Urinary bladder (tissue), 4 donors: Measurements from ENCODE around the gene SH2D5. TPM values are rescaled to one million over a fixed set of nuclear protein-coding genes. Genes with fewer than 3 reads are reported as not detected.
"Not testable (repeated sequence)": the region's sequence is repeated elsewhere in the genome, so short reads cannot be mapped to it uniquely, and the experiment has no call there.

Experiments used
- DNase-seq: peaks from one replicate; pipeline ENCODE4 v3.0.0-alpha.2; 2015; ENCODE audit errors: extremely low spot score
- H3K27ac ChIP-seq: one replicate; pipeline ENCODE4 v1.5.1; 2013; ENCODE audit warnings: low read depth, mild to moderate bottlenecking, moderate library complexity
- H3K36me3 ChIP-seq: one replicate; pipeline ENCODE4 v1.6.1; 2013; ENCODE audit warnings: mild to moderate bottlenecking, moderate library complexity; ENCODE audit not compliant: insufficient read depth
- H3K4me1 ChIP-seq: one replicate; pipeline ENCODE4 v1.6.1; 2013; ENCODE audit warnings: mild to moderate bottlenecking, moderate library complexity; ENCODE audit not compliant: insufficient read depth
- H3K4me3 ChIP-seq: one replicate; pipeline ENCODE4 v1.5.1; 2013; ENCODE audit warnings: low read depth, low read length
- WGBS: extraction: QIAGEN DNeasy Blood & Tissue Kit; methylation state at CpG from one replicate; pipeline ENCODE4 v1.1.7; 2013; 5-methylcytosine and 5-hydroxymethylcytosine counted together
- polyA plus RNA-seq: library from polyadenylated mRNA; stranded (reverse); fragments of 200-250 nt; gene quantifications from one replicate; pipeline ENCODE4 v1.2.3, GENCODE V29; 2013
- total RNA-seq: library from RNA; depleted of rRNA; stranded (reverse); fragments of >200 nt; gene quantifications from one replicate; pipeline ENCODE4 v1.2.3, GENCODE V29; 2014
- donor health status: healthy with polysubstance abuse.
- donor health status: healthy.

The SH2D5 gene
- total and polyA plus RNA-seq, 2 donors, result 0.10 TPM; not detected in 1

- Histone ChIP-seq H3K4me1 (no peaks in the 10 kb centered on the region), H3K4me3 (no peak overlapping the region), H3K36me3 (no peaks in the 10 kb centered on the region), H3K27ac (no peak overlapping the region)
- DNase-seq, result no peak
- WGBS, result 78% methylated on average over 29 of the region's 29 CpGs
These were observed 7.0 kb downstream of the SH2D5 start for GRCh38 chr1:20725189-20726117.

DNA sequence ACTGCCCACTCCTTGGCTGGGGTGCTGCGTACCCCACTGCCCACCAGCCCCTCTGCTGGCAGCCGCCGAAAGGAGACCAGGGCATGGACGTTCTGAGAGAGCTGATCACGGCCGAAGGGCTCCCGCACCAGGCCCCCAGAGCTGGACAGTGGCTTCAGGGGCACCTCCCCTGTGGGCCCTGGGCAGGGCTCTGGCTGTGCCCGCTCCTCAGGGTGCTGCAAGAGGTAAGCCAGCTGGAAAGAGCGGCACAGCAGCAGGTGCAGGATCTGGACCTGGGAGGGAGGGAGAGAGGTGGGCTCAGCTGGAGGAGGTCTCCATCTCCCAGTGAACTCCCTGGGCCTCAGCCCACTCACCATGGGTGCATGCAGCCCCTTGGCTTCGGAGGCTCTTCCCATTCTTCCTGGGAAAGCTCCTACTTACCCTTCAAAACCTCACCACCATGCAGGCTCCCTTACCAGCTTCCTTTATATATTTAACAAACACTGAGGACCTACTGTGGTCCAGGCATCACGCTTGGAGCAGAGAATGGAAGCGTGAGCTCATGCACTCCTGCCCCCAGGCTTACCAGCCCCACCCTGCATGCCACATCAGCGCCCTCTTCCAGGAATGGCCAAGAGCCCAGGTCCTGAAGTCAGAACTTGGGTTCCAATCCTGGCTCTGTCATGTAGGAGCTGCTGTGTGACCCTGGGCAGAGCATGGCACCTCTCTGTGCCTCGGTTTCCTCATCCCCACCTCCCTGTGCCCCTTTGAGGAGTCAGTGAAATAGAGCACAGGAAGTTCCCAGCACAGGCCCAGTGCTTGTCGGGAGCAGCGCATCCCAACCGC is 7.9 kb downstream of the SH2D5 start:
- Histone ChIP-seq H3K4me1 (no peaks in the 10 kb centered on the region), H3K27ac (no peak overlapping the region), H3K36me3 (no peaks in the 10 kb centered on the region), H3K4me3 (no peak overlapping the region)
- no peak for DNase-seq
- WGBS, result 94% methylated on average over 17 of the region's 17 CpGs

DNA sequence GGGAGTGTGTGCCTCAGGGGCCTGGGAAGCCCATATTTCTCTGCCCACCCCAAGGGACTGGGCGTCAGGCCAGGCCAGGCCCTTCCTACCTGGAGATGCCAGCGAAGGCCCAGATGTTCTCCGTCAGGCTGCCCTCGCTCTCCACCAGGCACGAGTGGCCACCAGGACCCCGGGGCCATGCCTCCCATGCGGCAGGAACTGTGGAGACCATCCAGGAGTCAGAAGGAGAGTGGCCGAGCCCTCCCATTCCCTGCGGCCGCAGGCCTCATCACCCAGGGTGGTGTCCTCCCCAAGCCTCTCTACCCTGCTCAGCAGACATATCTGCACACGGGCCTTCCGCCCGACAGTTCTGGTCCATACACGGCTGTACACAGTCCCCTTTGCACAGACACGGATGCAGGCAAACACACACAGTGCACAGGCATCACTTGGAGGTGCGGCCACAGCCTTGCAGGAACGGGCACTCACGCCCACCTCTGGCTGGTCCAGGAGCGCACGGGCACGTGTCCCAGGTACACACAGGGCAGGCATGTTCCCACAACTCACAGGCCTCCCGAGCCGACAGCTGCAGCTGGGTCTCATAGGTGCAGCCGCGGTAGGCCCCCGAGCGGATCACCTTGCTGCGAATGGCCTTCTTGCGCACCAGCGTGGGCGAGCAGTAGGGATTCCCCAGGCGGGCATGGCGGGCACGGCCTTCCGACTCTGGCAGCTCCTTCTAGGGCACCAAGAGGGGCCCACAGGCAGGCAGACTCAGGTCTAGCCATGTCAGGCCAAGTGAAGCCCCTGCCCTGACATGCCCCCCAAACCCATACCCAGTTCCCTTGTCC is 8.8 kb downstream of the SH2D5 start:
- Histone ChIP-seq H3K4me3 (no peak overlapping the region), H3K27ac (no peak overlapping the region), H3K36me3 (no peaks in the 10 kb centered on the region), H3K4me1 (no peaks in the 10 kb centered on the region)
- DNase-seq, result no peak
- WGBS, result 93% methylated on average over 35 of the region's 35 CpGs

DNA sequence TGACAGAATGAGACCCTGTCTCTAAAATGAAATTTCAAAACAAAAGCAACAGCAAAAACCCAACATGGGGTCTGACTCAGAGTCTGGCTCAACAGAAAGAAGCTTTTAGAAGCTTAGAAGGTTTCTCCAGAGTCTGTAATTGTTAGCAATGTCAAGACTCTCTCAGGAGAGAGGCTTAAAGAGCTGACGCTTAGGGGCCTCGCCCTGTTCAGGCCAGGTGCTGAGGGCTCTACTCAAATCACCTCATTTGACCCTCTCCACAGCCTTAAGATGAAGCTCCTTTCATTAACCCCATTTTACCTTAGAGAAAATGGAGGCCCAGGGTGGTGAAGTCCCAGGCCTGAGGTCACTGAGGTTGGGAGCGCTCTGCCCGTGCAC is 9.4 kb downstream of the SH2D5 start:
- DNase-seq, result no peak
- Histone ChIP-seq H3K36me3 (no peaks in the 10 kb centered on the region), H3K4me3 (no peak overlapping the region), H3K4me1 (no peaks in the 10 kb centered on the region), H3K27ac (no peak overlapping the region)
- WGBS, result 88% methylated on average over 4 of the region's 4 CpGs

DNA sequence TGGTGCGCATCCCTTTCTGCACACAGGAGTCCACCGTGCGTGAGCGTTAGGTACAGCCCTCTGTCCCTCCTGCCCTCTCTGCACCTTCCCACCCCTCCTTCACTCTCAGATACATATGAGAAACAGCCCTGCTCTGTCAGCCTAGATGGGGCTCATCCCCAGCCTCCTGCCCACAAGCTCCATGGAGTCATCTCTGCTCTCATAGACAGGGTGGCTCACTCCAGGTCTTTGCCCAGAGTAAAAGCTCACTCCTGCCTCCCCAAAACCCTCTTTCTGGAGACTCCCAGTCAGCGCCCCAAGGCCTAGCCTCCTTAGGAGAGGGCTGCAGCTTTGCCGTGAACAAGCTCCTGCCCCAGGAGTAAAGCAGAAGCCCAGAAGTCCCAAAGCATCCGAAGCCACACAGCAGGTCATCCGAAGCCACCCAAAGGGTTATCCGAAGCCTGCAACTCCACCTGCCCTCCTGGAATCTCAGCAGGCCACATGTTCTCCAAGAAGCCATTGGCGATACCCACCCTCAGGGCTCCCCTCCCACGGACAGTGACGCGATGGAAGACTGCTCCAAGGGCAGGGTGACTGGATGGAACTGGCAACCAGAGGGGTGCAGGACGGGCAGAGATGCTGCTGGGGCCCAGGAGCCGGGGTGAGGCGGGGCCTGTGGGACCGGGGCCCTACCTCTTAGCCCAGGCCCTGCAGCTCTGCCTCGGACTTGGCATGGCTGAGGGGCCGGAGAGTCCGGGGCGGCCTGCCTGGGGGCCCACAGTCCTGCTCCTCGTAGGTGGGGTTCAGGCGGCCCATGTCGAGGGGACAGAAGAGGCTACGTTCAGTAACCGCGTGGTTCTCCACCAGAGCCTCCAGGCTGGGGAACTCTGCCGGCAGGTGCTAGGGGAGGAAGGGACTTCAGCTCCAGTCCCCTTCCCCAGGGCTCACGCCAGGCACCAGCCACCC is 11.1 kb downstream of the SH2D5 start:
- no peak for DNase-seq

DNA sequence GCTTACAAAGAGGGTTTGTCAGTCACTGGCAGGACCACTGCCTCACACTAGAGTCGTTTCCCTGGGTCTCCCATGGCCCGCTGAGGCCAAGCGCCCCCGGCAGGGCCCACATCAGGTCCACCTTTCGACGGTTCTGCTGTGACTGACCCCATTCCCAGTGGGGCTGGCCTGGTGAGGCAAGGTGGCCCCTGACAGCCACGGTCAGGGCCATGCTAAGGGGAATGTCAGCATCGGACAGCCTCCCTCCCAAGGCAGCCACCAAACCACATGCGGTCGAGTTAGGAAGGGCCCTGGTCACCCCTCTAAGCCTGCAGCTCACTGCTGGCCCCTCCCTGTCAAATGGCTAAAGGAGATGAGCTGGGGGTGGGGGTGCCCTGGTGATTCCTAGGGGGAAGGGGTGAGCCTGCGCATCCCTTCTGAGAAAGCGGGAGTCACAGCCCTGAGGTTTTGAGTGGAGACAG is 11.8 kb downstream of the SH2D5 start:
- H3K36me3 ChIP-seq, result no peaks in the 10 kb centered on the region
- no peak overlapping the region for H3K27ac ChIP-seq
- WGBS, result 91% methylated on average over 12 of the region's 12 CpGs
- DNase-seq, result no peak
- no peak overlapping the region for H3K4me3 ChIP-seq
- peaks cover 3% of the 10 kb centered on the region for H3K4me1 ChIP-seq

More for the DNA sequence above, 11.1 kb downstream of the SH2D5 start:
- Histone ChIP-seq H3K4me3 (no peak overlapping the region), H3K27ac (no peak overlapping the region), H3K36me3 (no peaks in the 10 kb centered on the region), H3K4me1 (peaks cover 3% of the 10 kb centered on the region)
- WGBS, result 92% methylated on average over 29 of the region's 29 CpGs

GRCh38 chr1:20719871-20720620 is 12.5 kb downstream of the SH2D5 start:
- no peak overlapping the region for H3K27ac ChIP-seq
- H3K36me3 ChIP-seq, result no peaks in the 10 kb centered on the region
- H3K4me3 ChIP-seq, result no peak overlapping the region
- DNase-seq, result no peak
- 83% methylated on average over 5 of the region's 5 CpGs for WGBS
- peaks cover 3% of the 10 kb centered on the region for H3K4me1 ChIP-seq

GRCh38 chr1:20719261-20719660 is 13.2 kb downstream of the SH2D5 start:
- H3K36me3 ChIP-seq, result no peaks in the 10 kb centered on the region
- 91% methylated on average over 8 of the region's 8 CpGs for WGBS
- no peak overlapping the region for H3K27ac ChIP-seq
- DNase-seq, result no peak
- H3K4me3 ChIP-seq, result no peak overlapping the region
- peaks cover 3% of the 10 kb centered on the region for H3K4me1 ChIP-seq

DNA sequence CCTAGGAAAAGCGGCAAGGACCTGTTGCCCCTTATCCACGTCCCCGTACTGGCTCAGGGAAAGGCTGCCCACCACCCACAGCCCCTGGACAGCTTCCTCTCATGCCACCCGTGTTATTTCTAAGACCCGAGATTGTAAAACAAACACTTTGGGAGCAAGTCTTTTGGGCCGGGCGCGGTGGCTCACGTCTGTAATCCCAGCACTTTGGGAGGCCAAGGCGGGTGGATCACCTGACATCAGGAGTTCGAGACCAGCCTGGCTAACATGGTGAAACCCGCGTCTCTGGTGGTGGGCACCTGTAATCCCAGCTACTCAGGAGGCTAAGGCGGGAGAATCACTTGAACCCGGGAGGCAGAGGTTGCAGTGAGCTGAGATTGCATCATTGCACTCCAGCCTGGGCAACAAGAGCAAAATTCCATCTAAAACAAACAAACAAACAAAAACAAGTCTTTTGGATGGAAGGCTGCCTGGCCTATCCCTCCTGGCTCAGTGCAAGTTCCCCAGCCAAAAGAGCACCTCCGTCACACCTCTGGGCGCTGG is 14.1 kb downstream of the SH2D5 start:
- WGBS, result 63% methylated on average over 17 of the region's 17 CpGs

GRCh38 chr1:20717452-20718342 is 14.8 kb downstream of the SH2D5 start, which contains the start of gene KIF17:
KIF17 (minus strand) TSS chr1:20718007; CDS start chr1:20717706, 301 bp downstream.
- no peak within 1 kb of the TSS for H3K27ac ChIP-seq
- H3K4me3 ChIP-seq, result peak within 1 kb of the TSS; percentile 50
- 2% methylated on average over 112 of the region's 112 CpGs for WGBS
- DNase-seq, result no peak
- peaks cover 3% of the 10 kb centered on the region for H3K4me1 ChIP-seq
- H3K36me3 ChIP-seq, result no peaks in the 10 kb centered on the region

More for the DNA sequence above, 14.1 kb downstream of the SH2D5 start:
- not testable (repeated sequence) for DNase-seq, H3K4me1 ChIP-seq, H3K36me3 ChIP-seq, H3K27ac ChIP-seq
- peak overlapping the region; percentile 50 for H3K4me3 ChIP-seq

GRCh38 chr1:20716232-20716631 is 16.3 kb downstream of the SH2D5 start:
- H3K27ac ChIP-seq, result no peak overlapping the region
- peaks cover 3% of the 10 kb centered on the region for H3K4me1 ChIP-seq
- WGBS, result 88% methylated on average over 13 of the region's 13 CpGs
- H3K36me3 ChIP-seq, result no peaks in the 10 kb centered on the region
- H3K4me3 ChIP-seq, result no peak overlapping the region
- no peak for DNase-seq
